ENCODE data around the gene DNMT3A. TPM values are rescaled to one million over a fixed set of nuclear protein-coding genes. Genes with fewer than 3 reads are reported as not detected.

The DNMT3A gene
- total and polyA plus RNA-seq, 2 donors (not counting 3 experiments of a cell fraction or from before 2014, with no cell fraction given), result 23.3 to 71.7 TPM

- Histone ChIP-seq H3K27me3 (ENCODE audit: control insufficient read depth in 2 of 2, insufficient read depth in 2 of 2, low read length in 2 of 2) (peaks cover 2 to 3% of the 10 kb centered on the region in 2 experiments), H2AFZ (ENCODE audit: low read depth, low read length) (no peak overlapping the region), H3K4me1 (ENCODE audit: control insufficient read depth, extremely low read depth, insufficient read depth, low read length) (no peaks in the 10 kb centered on the region), H4K20me1 (replicated peaks; ENCODE audit: control insufficient read depth, extremely low read depth, insufficient read depth, low read length) (no peaks in the 10 kb centered on the region), H3K27ac (ENCODE audit: insufficient read depth, low read depth, low read length) (no peak overlapping the region), H3K9ac (replicated peaks; ENCODE audit: extremely low read depth, insufficient read depth, low read length) (no peak overlapping the region), H3K36me3 (ENCODE audit: control insufficient read depth in 2 of 2, extremely low read depth in 1 of 2, insufficient read depth in 2 of 2, low read length in 2 of 2) (no peaks in the 10 kb centered on the region), H3K79me2 (ENCODE audit: control insufficient read depth, insufficient read depth, low read length) (no peaks in the 10 kb centered on the region), H3K4me2 (ENCODE audit: insufficient read depth, low read length) (no peak overlapping the region), H3K9me1 (replicated peaks; ENCODE audit: control insufficient read depth, extremely low read depth, insufficient read depth, low read length) (no peaks in the 10 kb centered on the region), H3K4me3 (replicated peaks in 1 of 3; ENCODE audit: insufficient read depth in 1 of 3, low read depth in 1 of 3, low read length in 3 of 3) (no peak overlapping the region), H3K9me3 (replicated peaks; ENCODE audit: control insufficient read depth, insufficient read depth, low read length) (no peaks in the 10 kb centered on the region)
- no peak for FAIRE-seq
- no peak for TF ChIP-seq CTCF (IDR thresholded peaks at IDR 0.05; ENCODE audit: extremely low read depth in 1 of 2, insufficient read depth in 1 of 2, low read depth in 1 of 2, low read length in 2 of 2)
- no peak for TF ChIP-seq POLR2AphosphoS5 (IDR thresholded peaks at IDR 0.05; ENCODE audit: insufficient read depth, low read depth, low read length)
- no peak for TF ChIP-seq JUN (IDR thresholded peaks at IDR 0.05; ENCODE audit: borderline replicate concordance, insufficient read depth, insufficient read length, low read depth)
- no peak for TF ChIP-seq EZH2 (IDR thresholded peaks at IDR 0.05; ENCODE audit: borderline replicate concordance, low read depth, low read length, severe bottlenecking)
- no peak for TF ChIP-seq GATA2 (IDR thresholded peaks at IDR 0.05; ENCODE audit: insufficient read depth, insufficient read length, low read depth, low read length)
- no peak for TF ChIP-seq POLR2A (IDR thresholded peaks at IDR 0.05; ENCODE audit: low read depth, low read length)
- no peak for TF ChIP-seq FOS (IDR thresholded peaks at IDR 0.05; ENCODE audit: borderline replicate concordance, insufficient read depth, low read length)
- TF ChIP-seq MAX (IDR thresholded peaks at IDR 0.05; ENCODE audit: insufficient read depth, insufficient read length), result no peak
- no peak for TF ChIP-seq MYC (IDR thresholded peaks at IDR 0.05; ENCODE audit: low read depth, low read length)
- dilution Hi-C loops (cut with MboI; ENCODE audit: extremely low pct_ligation_motif_present, low sequenced_read_pairs), result no loop called here
- CTCF ChIA-PET, result interaction anchor here (1.4 to 3.8 kb wide), 3 partner anchors 7 to 212 kb away, joined by 3 to 13 read pairs (median 7); no protein-coding TSS in a partner anchor
- BruUV-seq (replicated peaks), result no TSS peak
- intact Hi-C loops (cut with micrococcal nuclease), result no loop called here
- DNase-seq (ENCODE audit: low read depth, low spot score), result no peak
- POLR2A ChIA-PET, result no interaction called here
Measured at GRCh38 chr2:25188405-25188804, 153.3 kb downstream of the DNMT3A start.
